ENCODE measurements around the gene FBXO31.

FBXO31 gene

DNA sequence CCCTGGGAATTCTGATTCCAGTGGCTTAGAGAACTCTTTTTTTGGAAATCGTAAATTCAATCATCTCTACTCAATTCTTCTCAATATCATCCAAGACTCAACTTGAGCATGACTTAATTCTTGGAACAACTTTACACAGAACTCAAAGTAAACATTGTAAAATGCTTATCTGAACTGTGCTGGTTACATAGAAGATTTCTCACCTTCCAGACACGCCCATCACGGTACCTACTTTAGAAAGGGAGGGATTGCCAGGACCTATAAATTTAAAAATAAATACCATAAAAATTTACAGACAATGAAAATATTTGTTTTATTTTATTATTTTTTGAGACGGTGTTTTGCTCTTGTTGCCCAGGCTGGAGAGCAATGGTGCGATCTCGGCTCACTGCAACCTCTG lies 35.1 kb upstream of the FBXO31 start:
- no peak overlapping the region for H3K27ac ChIP-seq (replicated peaks)
- no peak overlapping the region for H3K4me3 ChIP-seq (replicated peaks; ENCODE audit: insufficient read depth, low read length)
- H3K27me3 ChIP-seq (ENCODE audit: insufficient read depth, poor library complexity, severe bottlenecking), result no peaks in the 10 kb centered on the region
- TF ChIP-seq, protein P1, sequence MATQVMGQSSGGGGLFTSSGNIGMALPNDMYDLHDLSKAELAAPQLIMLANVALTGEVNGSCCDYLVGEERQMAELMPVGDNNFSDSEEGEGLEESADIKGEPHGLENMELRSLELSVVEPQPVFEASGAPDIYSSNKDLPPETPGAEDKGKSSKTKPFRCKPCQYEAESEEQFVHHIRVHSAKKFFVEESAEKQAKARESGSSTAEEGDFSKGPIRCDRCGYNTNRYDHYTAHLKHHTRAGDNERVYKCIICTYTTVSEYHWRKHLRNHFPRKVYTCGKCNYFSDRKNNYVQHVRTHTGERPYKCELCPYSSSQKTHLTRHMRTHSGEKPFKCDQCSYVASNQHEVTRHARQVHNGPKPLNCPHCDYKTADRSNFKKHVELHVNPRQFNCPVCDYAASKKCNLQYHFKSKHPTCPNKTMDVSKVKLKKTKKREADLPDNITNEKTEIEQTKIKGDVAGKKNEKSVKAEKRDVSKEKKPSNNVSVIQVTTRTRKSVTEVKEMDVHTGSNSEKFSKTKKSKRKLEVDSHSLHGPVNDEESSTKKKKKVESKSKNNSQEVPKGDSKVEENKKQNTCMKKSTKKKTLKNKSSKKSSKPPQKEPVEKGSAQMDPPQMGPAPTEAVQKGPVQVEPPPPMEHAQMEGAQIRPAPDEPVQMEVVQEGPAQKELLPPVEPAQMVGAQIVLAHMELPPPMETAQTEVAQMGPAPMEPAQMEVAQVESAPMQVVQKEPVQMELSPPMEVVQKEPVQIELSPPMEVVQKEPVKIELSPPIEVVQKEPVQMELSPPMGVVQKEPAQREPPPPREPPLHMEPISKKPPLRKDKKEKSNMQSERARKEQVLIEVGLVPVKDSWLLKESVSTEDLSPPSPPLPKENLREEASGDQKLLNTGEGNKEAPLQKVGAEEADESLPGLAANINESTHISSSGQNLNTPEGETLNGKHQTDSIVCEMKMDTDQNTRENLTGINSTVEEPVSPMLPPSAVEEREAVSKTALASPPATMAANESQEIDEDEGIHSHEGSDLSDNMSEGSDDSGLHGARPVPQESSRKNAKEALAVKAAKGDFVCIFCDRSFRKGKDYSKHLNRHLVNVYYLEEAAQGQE (IDR thresholded peaks at IDR 0.05; ENCODE audit: insufficient replicate concordance, low read depth), result no peak
- no peak for TF ChIP-seq POLR2AphosphoS5 (IDR thresholded peaks at IDR 0.05; ENCODE audit: low read depth)
- no peak for DNase-seq (ENCODE audit: low read depth in 1 of 2, low spot score in 1 of 2)

DNA sequence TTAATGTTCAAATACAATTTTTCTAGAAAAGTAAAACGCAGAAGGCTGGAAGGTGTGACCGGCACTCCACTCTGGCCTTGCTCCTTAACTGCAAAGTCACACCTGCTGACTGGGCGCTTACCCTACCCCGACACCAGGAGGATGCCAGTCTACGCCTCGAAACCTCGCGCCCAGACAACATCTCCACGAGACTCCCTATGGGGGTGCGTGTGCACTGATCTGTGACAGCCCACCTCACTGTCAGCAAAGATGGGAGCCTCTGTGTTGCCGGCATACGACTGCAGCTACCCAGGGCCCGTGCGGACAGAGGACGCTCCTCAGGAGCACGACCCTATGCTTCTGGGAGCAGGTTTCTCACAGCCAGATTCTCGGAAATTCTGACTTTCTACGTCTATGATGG lies 34.6 kb upstream of the FBXO31 start:
- no peak for DNase-seq (ENCODE audit: low read depth in 1 of 2, low spot score in 1 of 2)
- no peak overlapping the region for H3K4me3 ChIP-seq (replicated peaks; ENCODE audit: insufficient read depth, low read length)
- H3K27ac ChIP-seq (replicated peaks), result no peak overlapping the region
- TF ChIP-seq, protein P2, sequence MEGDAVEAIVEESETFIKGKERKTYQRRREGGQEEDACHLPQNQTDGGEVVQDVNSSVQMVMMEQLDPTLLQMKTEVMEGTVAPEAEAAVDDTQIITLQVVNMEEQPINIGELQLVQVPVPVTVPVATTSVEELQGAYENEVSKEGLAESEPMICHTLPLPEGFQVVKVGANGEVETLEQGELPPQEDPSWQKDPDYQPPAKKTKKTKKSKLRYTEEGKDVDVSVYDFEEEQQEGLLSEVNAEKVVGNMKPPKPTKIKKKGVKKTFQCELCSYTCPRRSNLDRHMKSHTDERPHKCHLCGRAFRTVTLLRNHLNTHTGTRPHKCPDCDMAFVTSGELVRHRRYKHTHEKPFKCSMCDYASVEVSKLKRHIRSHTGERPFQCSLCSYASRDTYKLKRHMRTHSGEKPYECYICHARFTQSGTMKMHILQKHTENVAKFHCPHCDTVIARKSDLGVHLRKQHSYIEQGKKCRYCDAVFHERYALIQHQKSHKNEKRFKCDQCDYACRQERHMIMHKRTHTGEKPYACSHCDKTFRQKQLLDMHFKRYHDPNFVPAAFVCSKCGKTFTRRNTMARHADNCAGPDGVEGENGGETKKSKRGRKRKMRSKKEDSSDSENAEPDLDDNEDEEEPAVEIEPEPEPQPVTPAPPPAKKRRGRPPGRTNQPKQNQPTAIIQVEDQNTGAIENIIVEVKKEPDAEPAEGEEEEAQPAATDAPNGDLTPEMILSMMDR (IDR thresholded peaks at IDR 0.05; ENCODE audit: insufficient read depth, low read length), result no peak
- TF ChIP-seq POLR2AphosphoS5 (IDR thresholded peaks at IDR 0.05; ENCODE audit: low read depth), result no peak
- TF ChIP-seq, protein P1 (IDR thresholded peaks at IDR 0.05; ENCODE audit: insufficient replicate concordance, low read depth), result no peak
- no peak for TF ChIP-seq GABPA (IDR thresholded peaks at IDR 0.05; ENCODE audit: low read depth)
- TF ChIP-seq SPI1 (IDR thresholded peaks at IDR 0.05; ENCODE audit: borderline replicate concordance, low read depth), result no peak
- no peaks in the 10 kb centered on the region for H3K27me3 ChIP-seq (ENCODE audit: insufficient read depth, poor library complexity, severe bottlenecking)

DNA sequence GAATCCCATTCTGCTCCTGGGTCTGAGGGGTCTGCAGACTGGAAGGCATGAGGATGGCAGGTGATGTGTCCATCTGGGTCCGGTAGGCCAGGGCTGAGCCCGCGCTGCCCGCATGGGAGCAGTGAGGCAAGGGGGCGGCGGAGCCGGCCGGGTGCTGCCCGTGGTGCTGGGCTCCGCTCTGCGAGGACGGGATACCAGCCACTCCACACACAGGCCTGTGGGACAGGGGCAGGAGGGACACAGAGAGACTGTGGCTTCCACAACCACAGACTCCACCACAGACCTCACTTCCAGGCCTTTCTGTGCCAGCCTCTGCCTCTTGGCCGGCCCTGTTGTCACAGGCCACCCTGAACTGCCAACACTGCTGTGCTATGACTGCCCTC lies 33.9 kb upstream of the FBXO31 start:
- no peak overlapping the region for H3K27ac ChIP-seq (replicated peaks)
- H3K27me3 ChIP-seq (ENCODE audit: insufficient read depth, poor library complexity, severe bottlenecking), result no peaks in the 10 kb centered on the region
- DNase-seq (ENCODE audit: low read depth in 1 of 2, low spot score in 1 of 2), result no peak
- no peak overlapping the region for H3K4me3 ChIP-seq (replicated peaks; ENCODE audit: insufficient read depth, low read length)
- TF ChIP-seq POLR2AphosphoS5 (IDR thresholded peaks at IDR 0.05; ENCODE audit: low read depth) (no peak), SPI1 (IDR thresholded peaks at IDR 0.05; ENCODE audit: borderline replicate concordance, low read depth) (no peak), GABPA (IDR thresholded peaks at IDR 0.05; ENCODE audit: low read depth) (no peak)
- TF ChIP-seq, protein P1 (IDR thresholded peaks at IDR 0.05; ENCODE audit: insufficient replicate concordance, low read depth), result no peak
- TF ChIP-seq, protein P2 (IDR thresholded peaks at IDR 0.05; ENCODE audit: insufficient read depth, low read length), result no peak
